HEK293T (cell line): ENCODE measurements around the gene APOO.

Experiments used
- CTCF ChIA-PET: fragments of 350-600 bp; formaldehyde crosslinking; extraction: SDS; loops from one replicate; lab custom pipeline; 2021; ENCODE audit warnings: antibody characterized with exemption, inconsistent platforms; lab: Yijun Ruan, JAX
- POLR2A ChIA-PET: fragments of 350-600 bp; formaldehyde crosslinking; extraction: SDS; loops from one replicate; lab custom pipeline; 2020; ENCODE audit warnings: antibody characterized with exemption, inconsistent platforms; lab: Yijun Ruan, JAX
- DNase-seq: peaks from one replicate; pipeline ENCODE4 v3.0.0; 2012; ENCODE audit warnings: mixed read lengths; ENCODE audit errors: extremely low spot score
- ARNT ChIP-seq: fragments of 450-650 bp; IDR thresholded peaks from 2 replicates; pipeline ENCODE4 v1.6.1; 2017; ENCODE audit warnings: mild to moderate bottlenecking
- BHLHE40 ChIP-seq: fragments of 450-650 bp; IDR thresholded peaks from 2 replicates; pipeline ENCODE4 v1.6.1; 2016; ENCODE audit warnings: mild to moderate bottlenecking, moderate library complexity, borderline replicate concordance
- CTBP1 ChIP-seq: fragments of 450-650 bp; IDR thresholded peaks from 2 replicates; pipeline ENCODE4 v1.6.1; 2016; ENCODE audit warnings: borderline replicate concordance
- ELF4 ChIP-seq: fragments of 450-650 bp; IDR thresholded peaks from 2 replicates; pipeline ENCODE4 v1.6.1; 2017; ENCODE audit warnings: antibody characterized with exemption
- FOXA1 ChIP-seq: fragments of 450-650 bp; IDR thresholded peaks from 2 replicates; pipeline ENCODE4 v1.6.1; 2016; ENCODE audit warnings: mild to moderate bottlenecking
- FOXK2 ChIP-seq: fragments of 450-650 bp; IDR thresholded peaks from 2 replicates; pipeline ENCODE4 v1.6.1; 2016; ENCODE audit warnings: mild to moderate bottlenecking
- FOXM1 ChIP-seq: fragments of 450-650 bp; IDR thresholded peaks from 2 replicates; pipeline ENCODE4 v1.6.1; 2017; ENCODE audit warnings: mild to moderate bottlenecking, borderline replicate concordance
- HDGF ChIP-seq: fragments of 450-650 bp; IDR thresholded peaks from 2 replicates; pipeline ENCODE4 v1.6.1; 2017; ENCODE audit warnings: antibody characterized with exemption, borderline replicate concordance
- L3MBTL2 ChIP-seq: fragments of 450-650 bp; conservative IDR thresholded peaks from 2 replicates; pipeline ENCODE4 v1.6.1; 2016; ENCODE audit warnings: mild to moderate bottlenecking
- LEF1 ChIP-seq: fragments of 450-650 bp; IDR thresholded peaks from 2 replicates; pipeline ENCODE4 v1.6.1; 2017; ENCODE audit warnings: mild to moderate bottlenecking, borderline replicate concordance
- NFRKB ChIP-seq: fragments of 450-650 bp; IDR thresholded peaks from 2 replicates; pipeline ENCODE4 v1.6.1; 2016; ENCODE audit warnings: mild to moderate bottlenecking, moderate library complexity
- SP1 ChIP-seq: fragments of 450-650 bp; IDR thresholded peaks from 2 replicates; pipeline ENCODE4 v1.6.1; 2017
- SUZ12 ChIP-seq: fragments of 450-650 bp; IDR thresholded peaks from 2 replicates; pipeline ENCODE4 v1.6.1; 2016; ENCODE audit warnings: mild to moderate bottlenecking
- TARDBP ChIP-seq: fragments of 450-650 bp; IDR thresholded peaks from 2 replicates; pipeline ENCODE4 v1.6.1; 2016
- ZNF384 ChIP-seq: fragments of 450-650 bp; IDR thresholded peaks from 2 replicates; pipeline ENCODE4 v1.6.1; 2016
- TF ChIP-seq, protein P1 (sequence below): fragments of 450-650 bp; IDR thresholded peaks from 2 replicates; pipeline ENCODE4 v1.6.1; 2016

APOO gene

GRCh38 chrX:23811108-23811651 is 96.6 kb downstream of the APOO start:
- CTCF ChIA-PET, result no interaction called here
- no peak for DNase-seq
- POLR2A ChIA-PET, result no interaction called here
- TF ChIP-seq ARNT (no peak), FOXM1 (no peak), BHLHE40 (no peak), SP1 (no peak)

- TF ChIP-seq L3MBTL2 (no peak), FOXA1 (no peak)
- no peak for DNase-seq
- ChIA-PET CTCF (no interaction called here), POLR2A (no interaction called here)
Observed at GRCh38 chrX:23810279-23810678, 97.5 kb downstream of the APOO start.

- POLR2A ChIA-PET, result interaction anchor here (1.2 kb wide), 1 partner anchor 97 kb away, joined by 4 read pairs; no protein-coding TSS in a partner anchor
- DNase-seq, result no peak
- TF ChIP-seq NFRKB (no peak), FOXK2 (no peak), SP1 (no peak), ARNT (no peak), ELF4 (no peak), FOXM1 (no peak), L3MBTL2 (no peak), HDGF (no peak), CTBP1 (no peak)
- CTCF ChIA-PET, result no interaction called here
Observed at GRCh38 chrX:23805389-23805788, 102.3 kb downstream of the APOO start.

DNA sequence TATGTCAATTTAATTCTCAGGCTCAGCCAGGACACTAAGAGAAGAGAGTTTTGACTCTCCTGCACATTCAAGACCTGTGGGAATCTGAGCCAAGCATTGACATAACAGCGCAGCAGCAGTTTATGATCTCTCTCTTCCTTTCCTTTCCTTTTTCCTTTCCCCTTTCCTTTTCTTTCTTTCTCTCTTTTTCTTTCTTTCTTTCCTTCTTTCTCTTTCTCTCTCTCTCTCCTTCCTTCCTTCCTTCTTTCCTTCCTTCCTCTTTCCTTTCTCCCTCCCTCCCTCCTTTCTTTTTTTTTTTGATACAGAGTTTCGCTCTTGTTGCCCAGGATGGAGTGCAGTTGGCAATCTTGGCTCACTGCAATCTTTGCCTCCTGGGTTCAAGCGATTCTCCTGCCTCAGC is 103.2 kb downstream of the APOO start:
- ChIA-PET CTCF (no interaction called here), POLR2A (no interaction called here)
- no peak for DNase-seq
- TF ChIP-seq FOXM1, result no peak
- TF ChIP-seq FOXA1, result no peak
- no peak for TF ChIP-seq ARNT
- TF ChIP-seq HDGF, result no peak
- no peak for TF ChIP-seq BHLHE40

GRCh38 chrX:23803931-23804381 is 103.8 kb downstream of the APOO start:
- CTCF ChIA-PET, result no interaction called here
- POLR2A ChIA-PET, result interaction anchor here (0.9 kb wide), 1 partner anchor 21 kb away, joined by 3 read pairs; the partner anchor contains the start of gene SAT1
- no peak for TF ChIP-seq NFRKB
- no peak for TF ChIP-seq FOXA1
- TF ChIP-seq, protein P1, sequence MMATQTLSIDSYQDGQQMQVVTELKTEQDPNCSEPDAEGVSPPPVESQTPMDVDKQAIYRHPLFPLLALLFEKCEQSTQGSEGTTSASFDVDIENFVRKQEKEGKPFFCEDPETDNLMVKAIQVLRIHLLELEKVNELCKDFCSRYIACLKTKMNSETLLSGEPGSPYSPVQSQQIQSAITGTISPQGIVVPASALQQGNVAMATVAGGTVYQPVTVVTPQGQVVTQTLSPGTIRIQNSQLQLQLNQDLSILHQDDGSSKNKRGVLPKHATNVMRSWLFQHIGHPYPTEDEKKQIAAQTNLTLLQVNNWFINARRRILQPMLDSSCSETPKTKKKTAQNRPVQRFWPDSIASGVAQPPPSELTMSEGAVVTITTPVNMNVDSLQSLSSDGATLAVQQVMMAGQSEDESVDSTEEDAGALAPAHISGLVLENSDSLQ, result no peak
- no peak for TF ChIP-seq SUZ12
- TF ChIP-seq FOXM1, result no peak
- TF ChIP-seq BHLHE40, result no peak
- TF ChIP-seq SP1, result no peak
- TF ChIP-seq TARDBP, result no peak
- no peak for TF ChIP-seq LEF1
- no peak for TF ChIP-seq CTBP1
- no peak for TF ChIP-seq FOXK2
- TF ChIP-seq L3MBTL2, result no peak
- no peak for TF ChIP-seq HDGF
- no peak for TF ChIP-seq ZNF384
- no peak for TF ChIP-seq ARNT
- no peak for TF ChIP-seq ELF4
- DNase-seq, result no peak

GRCh38 chrX:23802431-23802830 is 105.3 kb downstream of the APOO start:
- TF ChIP-seq L3MBTL2 (no peak), BHLHE40 (no peak), FOXM1 (no peak), TARDBP (no peak), NFRKB (no peak), ARNT (no peak), SP1 (no peak), ELF4 (no peak), FOXK2 (no peak), HDGF (no peak), LEF1 (no peak), ZNF384 (no peak), CTBP1 (no peak), SUZ12 (no peak), FOXA1 (no peak)
- TF ChIP-seq, protein P1, result no peak
- CTCF ChIA-PET, result interaction anchor here (1.4 kb wide), 1 partner anchor 99 kb away, joined by 3 read pairs; no protein-coding TSS in a partner anchor
- DNase-seq, result no peak
- POLR2A ChIA-PET, result interaction anchor here (1.4 kb wide), 1 partner anchor 19 kb away, joined by 3 read pairs; the partner anchor contains the start of gene SAT1
